ENCODE data around the gene NSRP1.

The NSRP1 gene

DNA sequence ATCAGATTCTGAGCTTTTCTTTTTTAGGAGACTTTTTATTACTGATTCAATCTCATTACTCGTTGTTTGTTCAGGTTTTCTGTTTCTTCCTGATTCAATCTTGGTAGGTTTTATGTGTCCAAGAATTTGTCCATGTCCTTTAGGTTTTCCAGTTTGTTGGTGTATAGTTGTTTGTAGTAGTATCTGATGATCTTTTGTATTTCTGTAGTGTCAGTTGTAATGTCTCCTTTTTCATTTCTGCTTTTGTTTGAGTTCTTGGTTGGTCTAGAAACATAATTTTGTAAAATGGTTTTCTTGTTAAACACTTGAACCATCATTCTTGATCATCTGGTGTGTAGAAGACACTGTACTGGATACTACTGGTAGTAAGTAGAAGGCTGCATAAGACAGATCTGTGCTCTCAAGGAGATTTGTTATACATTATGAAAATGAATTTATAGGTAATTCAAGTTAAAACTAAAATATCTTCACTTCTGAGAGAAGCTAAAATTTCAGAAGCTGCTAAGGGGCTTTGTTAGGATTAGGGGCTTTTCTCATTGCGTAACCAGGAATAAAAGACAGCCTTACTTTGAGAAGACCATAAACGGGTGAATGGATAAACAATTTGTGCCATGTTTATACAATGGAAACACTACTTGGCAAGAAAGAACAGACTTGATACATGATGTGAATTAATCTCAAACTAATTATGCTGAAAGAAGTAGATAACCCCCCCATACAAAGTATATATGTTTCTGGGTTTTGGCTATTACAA lies 44.0 kb downstream of the NSRP1 start:
- Histone ChIP-seq H3K79me2 (ENCODE audit: low read length) (peaks cover 34% of the 10 kb centered on the region), H3K4me3 (ENCODE audit: low read length) (no peak overlapping the region), H2AFZ (ENCODE audit: low read length) (no peak overlapping the region), H4K20me1 (ENCODE audit: insufficient read depth, low read length) (no peaks in the 10 kb centered on the region), H3K9me3 (replicated peaks; ENCODE audit: insufficient read depth, low read length) (no peaks in the 10 kb centered on the region), H3K27me3 (replicated peaks; ENCODE audit: insufficient read depth, low read length) (no peaks in the 10 kb centered on the region), H3K4me2 (ENCODE audit: low read depth, low read length) (no peak overlapping the region), H3K9me2 (replicated peaks; ENCODE audit: insufficient read depth, low read length) (no peaks in the 10 kb centered on the region), H3K4me1 (ENCODE audit: low read length) (peaks cover 3% of the 10 kb centered on the region), H3K9ac (ENCODE audit: low read length) (no peak overlapping the region), H3K27ac (ENCODE audit: low read length) (no peak overlapping the region), H3F3A (ENCODE audit: insufficient read depth, low read length) (peaks cover 1% of the 10 kb centered on the region; the same call in 1 of the 2 replicates), H3K36me3 (replicated peaks; ENCODE audit: insufficient read depth, low read length) (no peaks in the 10 kb centered on the region)
- no peak for DNase-seq
- no peak for TF ChIP-seq EZH2phosphoT487 (IDR thresholded peaks at IDR 0.05; ENCODE audit: low read length)
- TF ChIP-seq, protein P1, sequence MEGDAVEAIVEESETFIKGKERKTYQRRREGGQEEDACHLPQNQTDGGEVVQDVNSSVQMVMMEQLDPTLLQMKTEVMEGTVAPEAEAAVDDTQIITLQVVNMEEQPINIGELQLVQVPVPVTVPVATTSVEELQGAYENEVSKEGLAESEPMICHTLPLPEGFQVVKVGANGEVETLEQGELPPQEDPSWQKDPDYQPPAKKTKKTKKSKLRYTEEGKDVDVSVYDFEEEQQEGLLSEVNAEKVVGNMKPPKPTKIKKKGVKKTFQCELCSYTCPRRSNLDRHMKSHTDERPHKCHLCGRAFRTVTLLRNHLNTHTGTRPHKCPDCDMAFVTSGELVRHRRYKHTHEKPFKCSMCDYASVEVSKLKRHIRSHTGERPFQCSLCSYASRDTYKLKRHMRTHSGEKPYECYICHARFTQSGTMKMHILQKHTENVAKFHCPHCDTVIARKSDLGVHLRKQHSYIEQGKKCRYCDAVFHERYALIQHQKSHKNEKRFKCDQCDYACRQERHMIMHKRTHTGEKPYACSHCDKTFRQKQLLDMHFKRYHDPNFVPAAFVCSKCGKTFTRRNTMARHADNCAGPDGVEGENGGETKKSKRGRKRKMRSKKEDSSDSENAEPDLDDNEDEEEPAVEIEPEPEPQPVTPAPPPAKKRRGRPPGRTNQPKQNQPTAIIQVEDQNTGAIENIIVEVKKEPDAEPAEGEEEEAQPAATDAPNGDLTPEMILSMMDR (IDR thresholded peaks at IDR 0.05; ENCODE audit: low read length) = no peak
- TF ChIP-seq EZH2 (optimal IDR thresholded peaks at IDR 0.05; ENCODE audit: low read depth, low read length) = no peak

DNA sequence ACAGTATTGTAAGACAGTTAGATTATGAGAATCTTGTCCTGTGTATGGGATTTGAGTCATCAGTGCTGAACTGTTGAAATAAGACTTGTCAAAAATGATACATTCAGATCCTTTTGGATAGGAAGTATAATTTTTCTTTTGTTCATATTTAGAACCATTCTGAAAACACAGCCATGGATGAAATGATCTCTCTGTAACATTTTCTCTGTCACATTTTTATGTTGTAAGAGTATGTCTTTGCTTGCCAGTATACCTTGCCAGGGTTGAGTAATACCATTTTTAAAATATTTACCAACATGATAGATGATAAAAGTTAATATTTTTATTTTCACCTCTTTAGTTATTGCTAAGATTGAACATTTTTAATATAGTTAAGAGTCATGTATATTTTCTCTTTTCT lies 45.0 kb downstream of the NSRP1 start:
- H3K9me3 ChIP-seq (replicated peaks; ENCODE audit: insufficient read depth, low read length) = no peaks in the 10 kb centered on the region
- DNase-seq = no peak
- no peaks in the 10 kb centered on the region for H3K36me3 ChIP-seq (replicated peaks; ENCODE audit: insufficient read depth, low read length)
- H2AFZ ChIP-seq (ENCODE audit: low read length) = no peak overlapping the region
- peaks cover 32% of the 10 kb centered on the region for H3K79me2 ChIP-seq (ENCODE audit: low read length)
- no peaks in the 10 kb centered on the region for H4K20me1 ChIP-seq (ENCODE audit: insufficient read depth, low read length)
- no peak overlapping the region for H3K27ac ChIP-seq (ENCODE audit: low read length)
- no peak overlapping the region for H3K4me3 ChIP-seq (ENCODE audit: low read length)
- TF ChIP-seq EZH2 (optimal IDR thresholded peaks at IDR 0.05; ENCODE audit: low read depth, low read length) = no peak
- TF ChIP-seq, protein P1 (IDR thresholded peaks at IDR 0.05; ENCODE audit: low read length) = no peak
- no peak for TF ChIP-seq EZH2phosphoT487 (IDR thresholded peaks at IDR 0.05; ENCODE audit: low read length)
- peaks cover 12% of the 10 kb centered on the region for H3K4me1 ChIP-seq (ENCODE audit: low read length)
- no peak overlapping the region for H3K9ac ChIP-seq (ENCODE audit: low read length)
- no peak overlapping the region for H3K4me2 ChIP-seq (ENCODE audit: low read depth, low read length)
- peaks cover 9% of the 10 kb centered on the region for H3F3A ChIP-seq (ENCODE audit: insufficient read depth, low read length)
- no peaks in the 10 kb centered on the region for H3K9me2 ChIP-seq (replicated peaks; ENCODE audit: insufficient read depth, low read length)
- no peaks in the 10 kb centered on the region for H3K27me3 ChIP-seq (replicated peaks; ENCODE audit: insufficient read depth, low read length)

DNA sequence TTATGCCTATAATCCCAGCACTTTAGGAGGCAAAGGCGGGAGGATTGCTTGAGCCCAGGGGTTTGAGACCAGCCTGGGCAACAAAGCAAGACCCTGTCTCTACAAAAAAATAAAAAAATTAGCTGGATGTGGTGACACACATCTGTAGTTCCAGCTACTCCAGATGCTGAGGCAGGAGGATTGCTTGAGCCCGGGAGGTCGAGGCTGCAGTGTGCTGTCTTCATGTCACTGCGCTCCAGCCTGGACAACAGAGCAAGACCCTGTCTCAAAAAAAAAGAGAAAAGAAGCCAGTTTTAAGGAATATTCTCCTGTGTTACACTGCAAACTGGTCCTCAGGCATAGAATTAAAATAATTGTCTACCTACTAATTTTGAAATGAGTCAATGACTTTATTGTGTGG lies 47.9 kb downstream of the NSRP1 start:
- H3K27ac ChIP-seq (ENCODE audit: low read length) = no peak overlapping the region
- TF ChIP-seq EZH2 (optimal IDR thresholded peaks at IDR 0.05; ENCODE audit: low read depth, low read length) (no peak), EZH2phosphoT487 (IDR thresholded peaks at IDR 0.05; ENCODE audit: low read length) (no peak)
- TF ChIP-seq, protein P1 (IDR thresholded peaks at IDR 0.05; ENCODE audit: low read length) = no peak
- no peak overlapping the region for H3K9ac ChIP-seq (ENCODE audit: low read length)
- no peak overlapping the region for H3K4me2 ChIP-seq (ENCODE audit: low read depth, low read length)
- no peaks in the 10 kb centered on the region for H4K20me1 ChIP-seq (ENCODE audit: insufficient read depth, low read length)
- H3K9me2 ChIP-seq (replicated peaks; ENCODE audit: insufficient read depth, low read length) = no peaks in the 10 kb centered on the region
- H3K9me3 ChIP-seq (replicated peaks; ENCODE audit: insufficient read depth, low read length) = no peaks in the 10 kb centered on the region
- H2AFZ ChIP-seq (ENCODE audit: low read length) = no peak overlapping the region
- no peak overlapping the region for H3K4me3 ChIP-seq (ENCODE audit: low read length)
- DNase-seq = no peak
- H3K79me2 ChIP-seq (ENCODE audit: low read length) = peaks cover 23% of the 10 kb centered on the region
- H3K36me3 ChIP-seq (replicated peaks; ENCODE audit: insufficient read depth, low read length) = no peaks in the 10 kb centered on the region
- peaks cover 20% of the 10 kb centered on the region for H3K4me1 ChIP-seq (ENCODE audit: low read length)
- H3K27me3 ChIP-seq (replicated peaks; ENCODE audit: insufficient read depth, low read length) = no peaks in the 10 kb centered on the region
- H3F3A ChIP-seq (ENCODE audit: insufficient read depth, low read length) = peaks cover 9% of the 10 kb centered on the region
